OCI-LY3 (cell line): ENCODE results near the gene DLX2.

Experiments
- CTCF ChIP-seq: fragments of 200-600, 300-600 bp; sonication (generic); IDR thresholded peaks from 2 replicates; pipeline ENCODE4 v1.5.1; 2014; ENCODE audit warnings: antibody characterized with exemption, low read length, low read depth
- EZH2phosphoT487 ChIP-seq: fragments of 200-600 bp; shearing (Covaris generic); IDR thresholded peaks from 2 replicates; pipeline ENCODE4 v1.6.1; 2018; ENCODE audit warnings: antibody characterized with exemption, mixed run types, low read depth

- TF ChIP-seq CTCF (no peak), EZH2phosphoT487 (no peak)
Observed at GRCh38 chr2:172082944-172083627, 19.6 kb downstream of the DLX2 start.
